H1 (cell line): ENCODE measurements around the gene UNC79. TPM values are rescaled to one million over a fixed set of nuclear protein-coding genes. Genes with fewer than 3 reads are reported as not detected.

Experiments
- CTCF ChIA-PET: fragments of 300-600 bp; sonication (Branson Sonifier 250); formaldehyde crosslinking; loops from one replicate; lab custom pipeline; 2021; ENCODE audit not compliant: partially characterized antibody; lab: Charles Lee
- POLR2A ChIA-PET: fragments of 300-600 bp; sonication (Branson Sonifier 250); formaldehyde crosslinking; loops from one replicate; lab custom pipeline; 2021; ENCODE audit warnings: inconsistent platforms; ENCODE audit not compliant: partially characterized antibody; lab: Charles Lee
- DNase-seq, 2 experiments: peaks; one replicate each; pipeline versions ENCODE4 v3.0.0 to v3.0.0-alpha.2; 2010 to 2022; ENCODE audit warnings: low spot score in 2 of 2, low read depth in 1 of 2, mixed read lengths in 1 of 2
- FAIRE-seq: peaks from 2 replicates; lab custom pipeline; 2011; peaks lifted over from hg19 to GRCh38; lab: Jason Lieb, UNC
- H2AFZ ChIP-seq: 2 replicates; pipeline ENCODE4 v1.8.1; 2012; ENCODE audit warnings: low read length, inconsistent platforms
- H2AK5ac ChIP-seq: 2 replicates; pipeline ENCODE4 v1.6.1; 2013; ENCODE audit warnings: low read depth, low read length
- H2BK120ac ChIP-seq: replicated peaks from 2 replicates; pipeline ENCODE3; 2013; ENCODE audit warnings: low read depth, low read length, inconsistent platforms
- H2BK12ac ChIP-seq: 2 replicates; pipeline ENCODE4 v1.6.1; 2013; ENCODE audit warnings: low read depth, low read length
- H2BK15ac ChIP-seq: 2 replicates; pipeline ENCODE4 v1.6.1; 2013; ENCODE audit warnings: low read length
- H2BK20ac ChIP-seq: 2 replicates; pipeline ENCODE4 v1.6.1; 2013; ENCODE audit warnings: low read length
- H2BK5ac ChIP-seq: 2 replicates; pipeline ENCODE4 v1.6.1; 2013; ENCODE audit warnings: low read depth, low read length
- H3K14ac ChIP-seq: 2 replicates; pipeline ENCODE4 v1.6.1; 2013; ENCODE audit warnings: inconsistent platforms; ENCODE audit not compliant: insufficient read length
- H3K18ac ChIP-seq: 2 replicates; pipeline ENCODE4 v1.6.1; 2013; ENCODE audit warnings: low read length; ENCODE audit errors: extremely low read depth
- H3K23ac ChIP-seq: 2 replicates; pipeline ENCODE4 v1.6.1; 2013; ENCODE audit warnings: inconsistent platforms; ENCODE audit not compliant: insufficient read length
- H3K23me2 ChIP-seq: 2 replicates; pipeline ENCODE4 v1.6.1; 2013; ENCODE audit warnings: low read depth, low read length
- H3K27ac ChIP-seq: 2 replicates; pipeline ENCODE4 v1.6.1; 2011; ENCODE audit warnings: low read depth, low read length, inconsistent platforms
- H3K27me3 ChIP-seq, 4 experiments: replicated peaks in 1 of 4; 1 replicate in 1 of 4; 2 replicates in 3 of 4; pipeline versions ENCODE4 v1.6.1 to v1.8.1; 2011 to 2013; ENCODE audit warnings: low read length in 3 of 4, mild to moderate bottlenecking in 3 of 4, inconsistent platforms in 2 of 4, mixed read lengths in 2 of 4, moderate library complexity in 1 of 4; ENCODE audit not compliant: control insufficient read depth in 3 of 4, insufficient read depth in 3 of 4; ENCODE audit errors: extremely low read depth in 1 of 4
- H3K36me3 ChIP-seq, 4 experiments: 2 replicates each; pipeline versions ENCODE4 v1.6.1 to v1.8.1; 2011 to 2013; ENCODE audit warnings: mild to moderate bottlenecking in 4 of 4, low read length in 3 of 4, moderate library complexity in 2 of 4, control low read depth in 1 of 4, inconsistent platforms in 1 of 4; ENCODE audit not compliant: insufficient read depth in 4 of 4, control insufficient read depth in 2 of 4
- H3K4ac ChIP-seq: replicated peaks from 2 replicates; pipeline ENCODE3; 2013; ENCODE audit warnings: low read length, low read depth, mixed read lengths, inconsistent platforms; ENCODE audit not compliant: insufficient read length
- H3K4me1 ChIP-seq, 4 experiments: replicated peaks in 1 of 4; 1 replicate in 1 of 4; 2 replicates in 3 of 4; pipeline versions ENCODE4 v1.6.1 to v1.8.1; 2011 to 2013; ENCODE audit warnings: low read length in 3 of 4, inconsistent platforms in 2 of 4, mixed read lengths in 1 of 4; ENCODE audit not compliant: insufficient read depth in 4 of 4, control insufficient read depth in 3 of 4
- H3K4me2 ChIP-seq, 2 experiments: 2 replicates each; pipeline versions ENCODE4 v1.6.1 to v1.8.1; 2011 to 2013; ENCODE audit warnings: low read depth in 2 of 2, low read length in 2 of 2, control low read depth in 1 of 2, inconsistent platforms in 1 of 2, mild to moderate bottlenecking in 1 of 2; ENCODE audit not compliant: insufficient read depth in 1 of 2
- H3K4me3 ChIP-seq, 4 experiments: fragments of 200-600, 300-600 bp in 1 of 4; sonication (generic), shearing (Covaris generic), sonication (Bioruptor Twin) in 1 of 4; 2 replicates each; pipeline versions ENCODE4 v1.5.1 to v1.8.1; 2011 to 2016; ENCODE audit warnings: low read length in 4 of 4, low read depth in 3 of 4, control low read depth in 2 of 4, inconsistent platforms in 2 of 4, mild to moderate bottlenecking in 2 of 4, mixed read lengths in 1 of 4, moderate library complexity in 1 of 4; ENCODE audit not compliant: insufficient read depth in 2 of 4; ENCODE audit errors: extremely low read depth in 1 of 4
- H3K56ac ChIP-seq: replicated peaks from 2 replicates; pipeline ENCODE3; 2013; ENCODE audit warnings: low read depth, mild to moderate bottlenecking, mixed read lengths, low read length, inconsistent platforms; ENCODE audit not compliant: insufficient read length
- H3K79me1 ChIP-seq: 2 replicates; pipeline ENCODE4 v1.6.1; 2013; ENCODE audit warnings: low read depth, low read length, control low read depth
- H3K79me2 ChIP-seq, 2 experiments: 2 replicates each; pipeline versions ENCODE4 v1.6.1 to v1.8.1; 2012 to 2013; ENCODE audit warnings: low read length in 2 of 2, mild to moderate bottlenecking in 2 of 2, inconsistent platforms in 1 of 2; ENCODE audit not compliant: insufficient read depth in 2 of 2, control insufficient read depth in 1 of 2
- H3K9ac ChIP-seq, 4 experiments: replicated peaks in 1 of 4; 1 replicate in 1 of 4; 2 replicates in 3 of 4; pipeline versions ENCODE4 v1.6.1 to v1.8.1; 2011 to 2013; ENCODE audit warnings: low read depth in 3 of 4, low read length in 3 of 4, control low read depth in 2 of 4, mild to moderate bottlenecking in 2 of 4, moderate library complexity in 2 of 4, inconsistent platforms in 1 of 4; ENCODE audit errors: extremely low read depth in 1 of 4
- H3K9me3 ChIP-seq, 2 experiments: 2 replicates each; pipeline versions ENCODE4 v1.6.1 to v1.8.1; 2012 to 2013; ENCODE audit warnings: mild to moderate bottlenecking in 2 of 2, moderate library complexity in 2 of 2, control low read depth in 1 of 2, inconsistent platforms in 1 of 2, low read depth in 1 of 2, low read length in 1 of 2, mixed read lengths in 1 of 2; ENCODE audit not compliant: insufficient read depth in 2 of 2
- H4K20me1 ChIP-seq, 2 experiments: replicated peaks in 1 of 2; 2 replicates each; pipeline versions ENCODE3 to v1.8.1; 2011 to 2013; ENCODE audit warnings: inconsistent platforms in 2 of 2, low read length in 2 of 2, mild to moderate bottlenecking in 1 of 2; ENCODE audit not compliant: insufficient read depth in 2 of 2, control insufficient read depth in 1 of 2
- H4K5ac ChIP-seq: 2 replicates; pipeline ENCODE4 v1.6.1; 2013; ENCODE audit warnings: low read length, low read depth, mixed read lengths, inconsistent platforms; ENCODE audit not compliant: insufficient read length
- H4K8ac ChIP-seq: 2 replicates; pipeline ENCODE4 v1.8.0; 2013; ENCODE audit warnings: mild to moderate bottlenecking, moderate library complexity, low read length, inconsistent platforms; ENCODE audit not compliant: insufficient read depth; ENCODE audit errors: extremely low read depth
- H4K91ac ChIP-seq: replicated peaks from 2 replicates; pipeline ENCODE3; 2013; ENCODE audit warnings: low read length, mixed read lengths, inconsistent platforms; ENCODE audit not compliant: insufficient read length
- BCL11A ChIP-seq, 2 experiments: IDR thresholded peaks; one replicate each; pipeline ENCODE4 v1.6.1; 2011; ENCODE audit warnings: low read depth in 2 of 2, low read length in 2 of 2, mild to moderate bottlenecking in 2 of 2
- CBX8 ChIP-seq: fragments of 300-800, 300-1000 bp; sonication (generic); IDR thresholded peaks from 2 replicates; pipeline ENCODE4 v1.7.1; 2016; ENCODE audit warnings: low read depth, low read length, borderline replicate concordance
- CHD1 ChIP-seq: IDR thresholded peaks from 2 replicates; pipeline ENCODE4 v1.6.1; 2012; ENCODE audit warnings: low read depth, low read length, improper control_type of control experiment
- EZH2 ChIP-seq: fragments of 200-600 bp; sonication (generic); IDR thresholded peaks from 2 replicates; pipeline ENCODE4 v1.7.1; 2012; ENCODE audit warnings: low read depth, mild to moderate bottlenecking, moderate library complexity, low read length, inconsistent platforms; ENCODE audit not compliant: severe bottlenecking
- KDM5A ChIP-seq: fragments of 200-600 bp; IDR thresholded peaks from 2 replicates; pipeline ENCODE4 v1.7.1; 2012; ENCODE audit warnings: mild to moderate bottlenecking, low read length, inconsistent platforms, mixed read lengths
- NANOG ChIP-seq: IDR thresholded peaks from 2 replicates; pipeline ENCODE4 v1.6.1; 2011; ENCODE audit warnings: low read length, low read depth, mild to moderate bottlenecking, inconsistent platforms; ENCODE audit not compliant: insufficient read depth, poor library complexity, severe bottlenecking
- SIN3A ChIP-seq, 2 experiments: IDR thresholded peaks in 1 of 2; conservative IDR thresholded peaks in 1 of 2; 2 replicates each; pipeline ENCODE4 v1.6.1; 2011 to 2012; ENCODE audit warnings: low read length in 2 of 2, improper control_type of control experiment in 1 of 2, low read depth in 1 of 2, mild to moderate bottlenecking in 1 of 2
- SIRT6 ChIP-seq: IDR thresholded peaks from one replicate; pipeline ENCODE4 v1.7.1; 2012; ENCODE audit warnings: low read length, inconsistent platforms
- SP1 ChIP-seq: IDR thresholded peaks from 2 replicates; pipeline ENCODE4 v1.6.1; 2011; ENCODE audit warnings: low read depth, low read length
- SP2 ChIP-seq: IDR thresholded peaks from 2 replicates; pipeline ENCODE4 v1.6.1; 2012; ENCODE audit warnings: mild to moderate bottlenecking, low read length, inconsistent platforms
- TCF12 ChIP-seq: IDR thresholded peaks from 2 replicates; pipeline ENCODE4 v1.6.1; 2011; ENCODE audit warnings: low read depth, mild to moderate bottlenecking, low read length
- WGBS, 2 experiments: shearing (Covaris generic) in 1 of 2; methylation state at CpG; one replicate each; pipeline versions ENCODE4 v1.1.6 to v1.1.7; 2013 to 2015; ENCODE audit warnings: low lambda C conversion rate in 2 of 2, mixed read lengths in 2 of 2, inconsistent platforms in 1 of 2, low coverage in 1 of 2, missing lambda C conversion rate in 1 of 2; ENCODE audit not compliant: insufficient replicate concordance in 2 of 2, insufficient coverage in 1 of 2, insufficient read length in 1 of 2; ENCODE audit errors: extremely low coverage in 1 of 2, missing lambda C conversion rate in 1 of 2; 5-methylcytosine and 5-hydroxymethylcytosine counted together
- polyA plus RNA-seq, 7 experiments: library from polyadenylated mRNA; depleted of rRNA in 3 of 7; stranded (reverse) in 5 of 7; unstranded in 2 of 7; fragments of >200 nt in 5 of 7; fragments of 200-250 nt in 2 of 7; gene quantifications; 1 replicate in 5 of 7; 2 replicates in 1 of 7; 4 replicates in 1 of 7; pipeline versions ENCODE4 v1.2.1 to v1.2.3, GENCODE V29; 2011 to 2013; ENCODE audit warnings: missing spikeins in 2 of 7, mixed read lengths in 2 of 7
- total RNA-seq: library from RNA; stranded (reverse); fragmentation: NEBNext Ultra II Directional; extraction: Animal tissue kit (Norgen Biotek cat#: 25700); gene quantifications from 2 replicates; pipeline ENCODE4 v1.2.1, GENCODE V29; 2021
- TF ChIP-seq, protein P1 (sequence below): IDR thresholded peaks from 2 replicates; pipeline ENCODE4 v1.6.1; 2012; ENCODE audit warnings: low read length, inconsistent platforms

The UNC79 gene
- total and polyA plus RNA-seq, 2 of the 8 experiments (the other 6 are each of a cell fraction or from before 2014, with no cell fraction given) = 1.8 to 2.3 TPM

GRCh38 chr14:93520053-93520607 is 89.4 kb downstream of the UNC79 start:
- H3K79me2 ChIP-seq = no peaks in the 10 kb centered on the region
- no peak overlapping the region for H3K9ac ChIP-seq
- no peak overlapping the region for H3K4ac ChIP-seq
- H2BK20ac ChIP-seq = no peak overlapping the region
- H3K79me1 ChIP-seq = no peaks in the 10 kb centered on the region
- H3K18ac ChIP-seq = no peak overlapping the region
- H2AK5ac ChIP-seq = no peak overlapping the region
- DNase-seq (no peak), FAIRE-seq (no peak)
- H2BK15ac ChIP-seq = no peak overlapping the region
- ChIA-PET POLR2A (no interaction called here), CTCF (interaction anchor here (1.0 kb wide), 1 partner anchor 17 kb away, joined by 4 read pairs; no protein-coding TSS in a partner anchor)
- H4K91ac ChIP-seq = no peak overlapping the region
- no peak overlapping the region for H3K56ac ChIP-seq
- no peaks in the 10 kb centered on the region for H3K4me1 ChIP-seq
- H4K8ac ChIP-seq = no peak overlapping the region
- peaks cover 0 to 3% (median under 1%) of the 10 kb centered on the region in 4 experiments; a peak in 2 of 8 replicates for H3K36me3 ChIP-seq
- no peaks in the 10 kb centered on the region for H4K20me1 ChIP-seq
- H2BK12ac ChIP-seq = no peak overlapping the region
- H4K5ac ChIP-seq = no peak overlapping the region
- H3K27ac ChIP-seq = no peak overlapping the region
- no peak overlapping the region for H3K4me3 ChIP-seq
- no peak overlapping the region for H3K14ac ChIP-seq
- no peaks in the 10 kb centered on the region for H3K23me2 ChIP-seq
- H3K27me3 ChIP-seq = no peaks in the 10 kb centered on the region
- no peak overlapping the region for H2BK120ac ChIP-seq
- no peak overlapping the region for H3K4me2 ChIP-seq
- H3K23ac ChIP-seq = no peak overlapping the region
- peaks cover 17 to 32% of the 10 kb centered on the region in 2 experiments for H3K9me3 ChIP-seq
- H2AFZ ChIP-seq = no peak overlapping the region
- WGBS, 2 experiments = 94% methylated on average over 3 of the region's 3 CpGs; no CpG with 5 or more reads in 1 of the 2 experiments
- no peak overlapping the region for H2BK5ac ChIP-seq
- no peak for TF ChIP-seq SP2
- TF ChIP-seq SIRT6 = no peak
- 0 out of 2 replicates have a peak, but pooled peaks have one; percentile 41 for TF ChIP-seq TCF12
- TF ChIP-seq CBX8 = no peak
- no peak for TF ChIP-seq BCL11A (IDR thresholded peaks at IDR 0.05; ENCODE audit: low read depth in 2 of 2, low read length in 2 of 2)
- TF ChIP-seq CHD1 = no peak
- no peak for TF ChIP-seq SP1
- TF ChIP-seq EZH2 = no peak
- no peak for TF ChIP-seq SIN3A (conservative IDR thresholded peaks at IDR 0.05 in 1 of 2, IDR thresholded peaks at IDR 0.05 in 1 of 2; ENCODE audit: low read depth in 1 of 2, low read length in 2 of 2)
- TF ChIP-seq KDM5A = no peak
- TF ChIP-seq, protein P1, sequence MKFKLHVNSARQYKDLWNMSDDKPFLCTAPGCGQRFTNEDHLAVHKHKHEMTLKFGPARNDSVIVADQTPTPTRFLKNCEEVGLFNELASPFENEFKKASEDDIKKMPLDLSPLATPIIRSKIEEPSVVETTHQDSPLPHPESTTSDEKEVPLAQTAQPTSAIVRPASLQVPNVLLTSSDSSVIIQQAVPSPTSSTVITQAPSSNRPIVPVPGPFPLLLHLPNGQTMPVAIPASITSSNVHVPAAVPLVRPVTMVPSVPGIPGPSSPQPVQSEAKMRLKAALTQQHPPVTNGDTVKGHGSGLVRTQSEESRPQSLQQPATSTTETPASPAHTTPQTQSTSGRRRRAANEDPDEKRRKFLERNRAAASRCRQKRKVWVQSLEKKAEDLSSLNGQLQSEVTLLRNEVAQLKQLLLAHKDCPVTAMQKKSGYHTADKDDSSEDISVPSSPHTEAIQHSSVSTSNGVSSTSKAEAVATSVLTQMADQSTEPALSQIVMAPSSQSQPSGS = no peak
- TF ChIP-seq NANOG = no peak
